ENCODE measurements around the gene ADAMTS12. TPM values are rescaled to one million over a fixed set of nuclear protein-coding genes. Genes with fewer than 3 reads are reported as not detected.

ADAMTS12 gene
- total and polyA plus RNA-seq, 2 experiments from 2014 or later, result 9.1 to 17.1 TPM

DNA sequence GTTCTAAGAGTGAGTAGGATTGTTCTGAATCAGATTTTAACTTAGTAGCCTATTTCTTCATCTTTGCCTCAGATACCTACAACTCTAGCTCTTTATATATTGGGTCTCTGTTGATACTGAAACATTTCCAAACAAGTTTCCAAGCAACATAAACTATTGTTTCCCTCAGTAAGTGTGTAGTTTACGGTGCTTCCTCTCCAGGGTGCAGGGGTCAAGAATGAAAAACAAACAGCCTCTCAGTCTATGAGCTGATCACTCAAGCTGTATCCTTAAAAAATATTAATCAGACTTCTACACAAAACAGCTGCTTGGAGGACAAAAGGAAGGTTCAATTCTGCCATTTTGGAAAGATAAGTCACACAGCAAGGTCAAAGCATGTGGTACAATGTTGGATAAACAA lies 75.0 kb downstream of the ADAMTS12 start (continued):
- TF ChIP-seq, protein P1, sequence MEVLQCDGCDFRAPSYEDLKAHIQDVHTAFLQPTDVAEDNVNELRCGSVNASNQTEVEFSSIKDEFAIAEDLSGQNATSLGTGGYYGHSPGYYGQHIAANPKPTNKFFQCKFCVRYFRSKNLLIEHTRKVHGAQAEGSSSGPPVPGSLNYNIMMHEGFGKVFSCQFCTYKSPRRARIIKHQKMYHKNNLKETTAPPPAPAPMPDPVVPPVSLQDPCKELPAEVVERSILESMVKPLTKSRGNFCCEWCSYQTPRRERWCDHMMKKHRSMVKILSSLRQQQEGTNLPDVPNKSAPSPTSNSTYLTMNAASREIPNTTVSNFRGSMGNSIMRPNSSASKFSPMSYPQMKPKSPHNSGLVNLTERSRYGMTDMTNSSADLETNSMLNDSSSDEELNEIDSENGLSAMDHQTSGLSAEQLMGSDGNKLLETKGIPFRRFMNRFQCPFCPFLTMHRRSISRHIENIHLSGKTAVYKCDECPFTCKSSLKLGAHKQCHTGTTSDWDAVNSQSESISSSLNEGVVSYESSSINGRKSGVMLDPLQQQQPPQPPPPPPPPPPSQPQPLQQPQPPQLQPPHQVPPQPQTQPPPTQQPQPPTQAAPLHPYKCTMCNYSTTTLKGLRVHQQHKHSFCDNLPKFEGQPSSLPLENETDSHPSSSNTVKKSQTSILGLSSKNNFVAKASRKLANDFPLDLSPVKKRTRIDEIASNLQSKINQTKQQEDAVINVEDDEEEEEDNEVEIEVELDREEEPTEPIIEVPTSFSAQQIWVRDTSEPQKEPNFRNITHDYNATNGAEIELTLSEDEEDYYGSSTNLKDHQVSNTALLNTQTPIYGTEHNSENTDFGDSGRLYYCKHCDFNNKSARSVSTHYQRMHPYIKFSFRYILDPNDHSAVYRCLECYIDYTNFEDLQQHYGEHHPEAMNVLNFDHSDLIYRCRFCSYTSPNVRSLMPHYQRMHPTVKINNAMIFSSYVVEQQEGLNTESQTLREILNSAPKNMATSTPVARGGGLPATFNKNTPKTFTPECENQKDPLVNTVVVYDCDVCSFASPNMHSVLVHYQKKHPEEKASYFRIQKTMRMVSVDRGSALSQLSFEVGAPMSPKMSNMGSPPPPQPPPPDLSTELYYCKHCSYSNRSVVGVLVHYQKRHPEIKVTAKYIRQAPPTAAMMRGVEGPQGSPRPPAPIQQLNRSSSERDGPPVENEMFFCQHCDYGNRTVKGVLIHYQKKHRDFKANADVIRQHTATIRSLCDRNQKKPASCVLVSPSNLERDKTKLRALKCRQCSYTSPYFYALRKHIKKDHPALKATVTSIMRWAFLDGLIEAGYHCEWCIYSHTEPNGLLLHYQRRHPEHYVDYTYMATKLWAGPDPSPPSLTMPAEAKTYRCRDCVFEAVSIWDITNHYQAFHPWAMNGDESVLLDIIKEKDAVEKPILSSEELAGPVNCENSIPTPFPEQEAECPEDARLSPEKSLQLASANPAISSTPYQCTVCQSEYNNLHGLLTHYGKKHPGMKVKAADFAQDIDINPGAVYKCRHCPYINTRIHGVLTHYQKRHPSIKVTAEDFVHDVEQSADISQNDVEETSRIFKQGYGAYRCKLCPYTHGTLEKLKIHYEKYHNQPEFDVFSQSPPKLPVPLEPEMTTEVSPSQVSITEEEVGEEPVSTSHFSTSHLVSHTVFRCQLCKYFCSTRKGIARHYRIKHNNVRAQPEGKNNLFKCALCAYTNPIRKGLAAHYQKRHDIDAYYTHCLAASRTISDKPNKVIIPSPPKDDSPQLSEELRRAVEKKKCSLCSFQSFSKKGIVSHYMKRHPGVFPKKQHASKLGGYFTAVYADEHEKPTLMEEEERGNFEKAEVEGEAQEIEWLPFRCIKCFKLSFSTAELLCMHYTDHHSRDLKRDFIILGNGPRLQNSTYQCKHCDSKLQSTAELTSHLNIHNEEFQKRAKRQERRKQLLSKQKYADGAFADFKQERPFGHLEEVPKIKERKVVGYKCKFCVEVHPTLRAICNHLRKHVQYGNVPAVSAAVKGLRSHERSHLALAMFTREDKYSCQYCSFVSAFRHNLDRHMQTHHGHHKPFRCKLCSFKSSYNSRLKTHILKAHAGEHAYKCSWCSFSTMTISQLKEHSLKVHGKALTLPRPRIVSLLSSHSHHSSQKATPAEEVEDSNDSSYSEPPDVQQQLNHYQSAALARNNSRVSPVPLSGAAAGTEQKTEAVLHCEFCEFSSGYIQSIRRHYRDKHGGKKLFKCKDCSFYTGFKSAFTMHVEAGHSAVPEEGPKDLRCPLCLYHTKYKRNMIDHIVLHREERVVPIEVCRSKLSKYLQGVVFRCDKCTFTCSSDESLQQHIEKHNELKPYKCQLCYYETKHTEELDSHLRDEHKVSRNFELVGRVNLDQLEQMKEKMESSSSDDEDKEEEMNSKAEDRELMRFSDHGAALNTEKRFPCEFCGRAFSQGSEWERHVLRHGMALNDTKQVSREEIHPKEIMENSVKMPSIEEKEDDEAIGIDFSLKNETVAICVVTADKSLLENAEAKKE (CRISPR knock-in tag; IDR thresholded peaks at IDR 0.05), result no peak
- TF ChIP-seq POLR2AphosphoS5 (IDR thresholded peaks at IDR 0.05; ENCODE audit: low read depth), result no peak
- TF ChIP-seq, protein P2, sequence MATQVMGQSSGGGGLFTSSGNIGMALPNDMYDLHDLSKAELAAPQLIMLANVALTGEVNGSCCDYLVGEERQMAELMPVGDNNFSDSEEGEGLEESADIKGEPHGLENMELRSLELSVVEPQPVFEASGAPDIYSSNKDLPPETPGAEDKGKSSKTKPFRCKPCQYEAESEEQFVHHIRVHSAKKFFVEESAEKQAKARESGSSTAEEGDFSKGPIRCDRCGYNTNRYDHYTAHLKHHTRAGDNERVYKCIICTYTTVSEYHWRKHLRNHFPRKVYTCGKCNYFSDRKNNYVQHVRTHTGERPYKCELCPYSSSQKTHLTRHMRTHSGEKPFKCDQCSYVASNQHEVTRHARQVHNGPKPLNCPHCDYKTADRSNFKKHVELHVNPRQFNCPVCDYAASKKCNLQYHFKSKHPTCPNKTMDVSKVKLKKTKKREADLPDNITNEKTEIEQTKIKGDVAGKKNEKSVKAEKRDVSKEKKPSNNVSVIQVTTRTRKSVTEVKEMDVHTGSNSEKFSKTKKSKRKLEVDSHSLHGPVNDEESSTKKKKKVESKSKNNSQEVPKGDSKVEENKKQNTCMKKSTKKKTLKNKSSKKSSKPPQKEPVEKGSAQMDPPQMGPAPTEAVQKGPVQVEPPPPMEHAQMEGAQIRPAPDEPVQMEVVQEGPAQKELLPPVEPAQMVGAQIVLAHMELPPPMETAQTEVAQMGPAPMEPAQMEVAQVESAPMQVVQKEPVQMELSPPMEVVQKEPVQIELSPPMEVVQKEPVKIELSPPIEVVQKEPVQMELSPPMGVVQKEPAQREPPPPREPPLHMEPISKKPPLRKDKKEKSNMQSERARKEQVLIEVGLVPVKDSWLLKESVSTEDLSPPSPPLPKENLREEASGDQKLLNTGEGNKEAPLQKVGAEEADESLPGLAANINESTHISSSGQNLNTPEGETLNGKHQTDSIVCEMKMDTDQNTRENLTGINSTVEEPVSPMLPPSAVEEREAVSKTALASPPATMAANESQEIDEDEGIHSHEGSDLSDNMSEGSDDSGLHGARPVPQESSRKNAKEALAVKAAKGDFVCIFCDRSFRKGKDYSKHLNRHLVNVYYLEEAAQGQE (IDR thresholded peaks at IDR 0.05; ENCODE audit: unreplicated experiment), result no peak

DNA sequence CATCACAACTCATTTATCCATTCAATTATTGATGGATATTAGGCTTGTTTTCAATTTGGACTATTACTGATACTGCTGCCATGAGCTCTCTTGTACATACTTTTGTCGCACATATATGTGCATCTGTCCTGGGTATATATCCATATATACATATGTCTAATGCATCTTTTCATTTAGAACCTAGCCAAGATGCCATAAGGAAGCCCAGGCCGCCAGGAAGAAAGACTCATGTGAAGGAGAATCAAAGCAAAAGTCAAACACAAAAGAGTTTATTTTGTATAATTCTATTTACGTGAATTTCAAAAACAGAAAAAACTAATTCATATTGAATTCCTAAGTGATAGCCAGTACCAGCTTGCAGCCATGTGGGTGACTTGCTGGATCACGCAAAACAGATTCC lies 79.0 kb downstream of the ADAMTS12 start:
- DNase-seq (ENCODE audit: low spot score), result no peak
- H3K27me3 ChIP-seq (ENCODE audit: insufficient read depth), result no peaks in the 10 kb centered on the region
- no peaks in the 10 kb centered on the region for H3K79me2 ChIP-seq (replicated peaks; ENCODE audit: insufficient read depth)
- H3K9me2 ChIP-seq (ENCODE audit: insufficient read depth), result no peaks in the 10 kb centered on the region
- Mint-ChIP-seq H3K36me3 (ENCODE audit: low read depth) (no peaks in the 10 kb centered on the region), H3K9me3 (no peaks in the 10 kb centered on the region), H3K4me1 (peaks cover 28% of the 10 kb centered on the region), H3K27ac (no peak overlapping the region), H3K27me3 (ENCODE audit: insufficient read depth, low read depth, poor library complexity) (peaks cover 1% of the 10 kb centered on the region), H3K4me3 (no peak overlapping the region)
- H2AFZ ChIP-seq, result no peak overlapping the region
- no peak overlapping the region for H3K4me2 ChIP-seq
- ATAC-seq, result no peak
- no peak overlapping the region for H3K27ac ChIP-seq (ENCODE audit: low read depth)
- no peaks in the 10 kb centered on the region for H3K36me3 ChIP-seq (ENCODE audit: insufficient read depth)
- H3K4me3 ChIP-seq, result no peak overlapping the region
- peaks cover 23% of the 10 kb centered on the region for H3K4me1 ChIP-seq (ENCODE audit: insufficient read depth)
- H3F3A ChIP-seq (replicated peaks; ENCODE audit: low read depth), result no peaks in the 10 kb centered on the region
- no peaks in the 10 kb centered on the region for H4K20me1 ChIP-seq (replicated peaks; ENCODE audit: insufficient read depth)
- TF ChIP-seq ZNF114 (CRISPR knock-in tag; IDR thresholded peaks at IDR 0.05) (no peak), CTCF (conservative IDR thresholded peaks at IDR 0.05; ENCODE audit: low read depth in 2 of 2) (no peak), NANOG (IDR thresholded peaks at IDR 0.05; ENCODE audit: borderline replicate concordance) (no peak), POLR2AphosphoS5 (IDR thresholded peaks at IDR 0.05; ENCODE audit: low read depth) (no peak), CREB1 (CRISPR knock-in tag; IDR thresholded peaks at IDR 0.05; ENCODE audit: low read depth) (no peak), EZH2 (IDR thresholded peaks at IDR 0.05; ENCODE audit: low read depth, unreplicated experiment) (no peak), STAT1 (IDR thresholded peaks at IDR 0.05; ENCODE audit: unreplicated experiment) (no peak)

Data from GM23338 (cell line).